ENCODE results near the gene NAT10.

Gene NAT10

DNA sequence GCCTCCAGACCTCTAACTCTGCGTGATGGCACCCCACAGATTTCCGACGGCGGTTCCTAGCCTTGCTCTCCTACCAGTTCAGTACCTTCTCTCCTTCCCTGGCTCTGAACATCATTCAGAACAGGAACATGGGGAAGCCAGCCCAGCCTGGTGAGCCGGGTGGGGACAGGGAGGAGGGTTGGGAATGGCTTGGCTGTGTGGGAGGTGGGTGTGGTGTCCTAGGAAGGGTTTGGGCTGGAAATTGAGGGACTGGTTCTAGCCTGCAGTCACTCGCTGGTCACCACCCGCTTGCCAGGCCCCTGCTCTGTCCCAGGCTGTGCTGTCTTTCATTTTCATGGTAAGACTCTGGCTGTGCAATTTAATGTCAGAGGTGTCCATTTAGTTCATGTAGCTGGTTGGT is 33.9 kb downstream of the NAT10 start:
- Histone ChIP-seq H3K79me2 (ENCODE audit: insufficient read depth, low read length) (no peaks in the 10 kb centered on the region), H3F3A (ENCODE audit: insufficient read depth) (no peaks in the 10 kb centered on the region)

DNA sequence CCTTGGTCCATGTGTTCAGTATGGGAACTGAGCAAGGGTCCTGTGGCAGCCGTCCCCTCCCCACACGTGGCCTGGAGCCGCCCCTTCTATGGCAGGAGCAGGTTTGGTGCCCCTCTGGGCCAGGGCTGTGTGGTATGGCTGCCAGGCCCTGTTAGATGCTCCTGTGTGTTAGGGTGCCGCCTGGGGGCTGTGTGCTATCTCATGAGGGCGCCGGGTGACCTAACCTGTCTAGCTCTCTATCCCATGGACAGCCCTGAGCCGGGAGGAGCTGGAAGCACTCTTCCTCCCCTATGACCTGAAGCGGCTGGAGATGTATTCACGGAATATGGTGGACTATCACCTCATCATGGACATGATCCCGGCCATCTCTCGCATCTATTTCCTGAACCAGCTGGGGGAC is 34.7 kb downstream of the NAT10 start:
- no peak overlapping the region for H3K4me2 ChIP-seq (ENCODE audit: low read depth, low read length, poor library complexity, severe bottlenecking)
- H3K79me2 ChIP-seq (ENCODE audit: insufficient read depth, low read length): no peaks in the 10 kb centered on the region
- no peak overlapping the region for H2AFZ ChIP-seq (ENCODE audit: low read depth, low read length, severe bottlenecking)
- TF ChIP-seq, protein P1, sequence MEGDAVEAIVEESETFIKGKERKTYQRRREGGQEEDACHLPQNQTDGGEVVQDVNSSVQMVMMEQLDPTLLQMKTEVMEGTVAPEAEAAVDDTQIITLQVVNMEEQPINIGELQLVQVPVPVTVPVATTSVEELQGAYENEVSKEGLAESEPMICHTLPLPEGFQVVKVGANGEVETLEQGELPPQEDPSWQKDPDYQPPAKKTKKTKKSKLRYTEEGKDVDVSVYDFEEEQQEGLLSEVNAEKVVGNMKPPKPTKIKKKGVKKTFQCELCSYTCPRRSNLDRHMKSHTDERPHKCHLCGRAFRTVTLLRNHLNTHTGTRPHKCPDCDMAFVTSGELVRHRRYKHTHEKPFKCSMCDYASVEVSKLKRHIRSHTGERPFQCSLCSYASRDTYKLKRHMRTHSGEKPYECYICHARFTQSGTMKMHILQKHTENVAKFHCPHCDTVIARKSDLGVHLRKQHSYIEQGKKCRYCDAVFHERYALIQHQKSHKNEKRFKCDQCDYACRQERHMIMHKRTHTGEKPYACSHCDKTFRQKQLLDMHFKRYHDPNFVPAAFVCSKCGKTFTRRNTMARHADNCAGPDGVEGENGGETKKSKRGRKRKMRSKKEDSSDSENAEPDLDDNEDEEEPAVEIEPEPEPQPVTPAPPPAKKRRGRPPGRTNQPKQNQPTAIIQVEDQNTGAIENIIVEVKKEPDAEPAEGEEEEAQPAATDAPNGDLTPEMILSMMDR (IDR thresholded peaks at IDR 0.05; ENCODE audit: insufficient read depth, low read length, poor library complexity, severe bottlenecking): no peak
- TF ChIP-seq EZH2phosphoT487 (conservative IDR thresholded peaks at IDR 0.05; ENCODE audit: low read length): no peak
- H3K9ac ChIP-seq (ENCODE audit: low read length): no peak overlapping the region
- no peaks in the 10 kb centered on the region for H3F3A ChIP-seq (ENCODE audit: insufficient read depth)
- H3K27me3 ChIP-seq (ENCODE audit: low read length): no peaks in the 10 kb centered on the region
- H3K9me3 ChIP-seq (ENCODE audit: insufficient read depth, low read length): no peaks in the 10 kb centered on the region
- H4K20me1 ChIP-seq (ENCODE audit: low read depth, low read length): no peaks in the 10 kb centered on the region
- no peaks in the 10 kb centered on the region for H3K9me2 ChIP-seq (replicated peaks; ENCODE audit: insufficient read depth, low read length)
- no peak overlapping the region for H3K27ac ChIP-seq (ENCODE audit: low read depth, low read length)
- no peak overlapping the region for H3K4me3 ChIP-seq (ENCODE audit: insufficient read depth, low read length, poor library complexity, severe bottlenecking)
- H3K36me3 ChIP-seq (ENCODE audit: low read length): no peaks in the 10 kb centered on the region

More for the DNA sequence above, 33.9 kb downstream of the NAT10 start:
- Histone ChIP-seq H3K4me3 (ENCODE audit: insufficient read depth, low read length, poor library complexity, severe bottlenecking) (no peak overlapping the region), H3K27me3 (ENCODE audit: low read length) (no peaks in the 10 kb centered on the region), H3K36me3 (ENCODE audit: low read length) (no peaks in the 10 kb centered on the region), H2AFZ (ENCODE audit: low read depth, low read length, severe bottlenecking) (no peak overlapping the region), H4K20me1 (ENCODE audit: low read depth, low read length) (no peaks in the 10 kb centered on the region), H3K9me3 (ENCODE audit: insufficient read depth, low read length) (no peaks in the 10 kb centered on the region), H3K4me2 (ENCODE audit: low read depth, low read length, poor library complexity, severe bottlenecking) (no peak overlapping the region), H3K9me2 (replicated peaks; ENCODE audit: insufficient read depth, low read length) (no peaks in the 10 kb centered on the region), H3K27ac (ENCODE audit: low read depth, low read length) (no peak overlapping the region), H3K9ac (ENCODE audit: low read length) (no peak overlapping the region)
- no peak for TF ChIP-seq EZH2phosphoT487 (conservative IDR thresholded peaks at IDR 0.05; ENCODE audit: low read length)
- TF ChIP-seq, protein P1 (IDR thresholded peaks at IDR 0.05; ENCODE audit: insufficient read depth, low read length, poor library complexity, severe bottlenecking): no peak

DNA sequence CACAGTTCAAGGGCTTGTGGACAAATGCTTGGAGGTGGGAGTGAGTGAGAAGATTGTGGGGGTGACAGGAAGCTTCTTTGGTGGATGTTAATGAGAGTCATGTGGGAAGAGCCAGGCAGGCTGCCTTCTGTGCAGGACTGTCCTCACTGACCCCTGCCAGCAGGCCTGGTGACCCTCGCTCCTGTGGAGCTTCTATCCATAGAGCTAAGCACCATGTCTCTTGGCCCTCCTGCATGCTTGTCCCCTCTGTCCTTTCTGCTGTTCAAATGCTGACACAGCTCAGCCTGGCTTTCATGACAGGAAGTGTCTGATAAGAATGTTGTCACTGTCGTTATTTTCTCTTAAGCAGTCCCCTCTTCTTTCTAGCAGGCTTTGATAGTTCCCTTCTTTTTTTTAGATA is 37.6 kb downstream of the NAT10 start:
- H3K27me3 ChIP-seq (ENCODE audit: low read length): no peaks in the 10 kb centered on the region
- H3K4me3 ChIP-seq (ENCODE audit: insufficient read depth, low read length, poor library complexity, severe bottlenecking): no peak overlapping the region
- H2AFZ ChIP-seq (ENCODE audit: low read depth, low read length, severe bottlenecking): no peak overlapping the region
- no peak overlapping the region for H3K9ac ChIP-seq (ENCODE audit: low read length)
- TF ChIP-seq, protein P1 (IDR thresholded peaks at IDR 0.05; ENCODE audit: insufficient read depth, low read length, poor library complexity, severe bottlenecking): no peak
- TF ChIP-seq EZH2phosphoT487 (conservative IDR thresholded peaks at IDR 0.05; ENCODE audit: low read length): no peak
- H3K9me2 ChIP-seq (replicated peaks; ENCODE audit: insufficient read depth, low read length): no peaks in the 10 kb centered on the region
- no peak overlapping the region for H3K27ac ChIP-seq (ENCODE audit: low read depth, low read length)
- H3K9me3 ChIP-seq (ENCODE audit: insufficient read depth, low read length): no peaks in the 10 kb centered on the region
- no peaks in the 10 kb centered on the region for H3K79me2 ChIP-seq (ENCODE audit: insufficient read depth, low read length)
- H3K36me3 ChIP-seq (ENCODE audit: low read length): no peaks in the 10 kb centered on the region
- no peaks in the 10 kb centered on the region for H3F3A ChIP-seq (ENCODE audit: insufficient read depth)
- H4K20me1 ChIP-seq (ENCODE audit: low read depth, low read length): no peaks in the 10 kb centered on the region
- no peak overlapping the region for H3K4me2 ChIP-seq (ENCODE audit: low read depth, low read length, poor library complexity, severe bottlenecking)
